Breast epithelium (tissue), 3 donors: Measurements from ENCODE around the gene SELENOP.

Source experiments
- POLR2A ChIP-seq: fragments of 450-650 bp; IDR thresholded peaks from one replicate; pipeline ENCODE4 v1.6.1; 2016; ENCODE audit warnings: antibody characterized with exemption, mild to moderate bottlenecking, moderate library complexity
- TF ChIP-seq, protein P1 (sequence below), 3 donors: fragments of 450-650 bp; IDR thresholded peaks; one replicate each; pipeline ENCODE4 v1.5.1; 2016 to 2017; ENCODE audit warnings: antibody characterized with exemption in 3 of 3, mild to moderate bottlenecking in 3 of 3, moderate library complexity in 3 of 3

DNA sequence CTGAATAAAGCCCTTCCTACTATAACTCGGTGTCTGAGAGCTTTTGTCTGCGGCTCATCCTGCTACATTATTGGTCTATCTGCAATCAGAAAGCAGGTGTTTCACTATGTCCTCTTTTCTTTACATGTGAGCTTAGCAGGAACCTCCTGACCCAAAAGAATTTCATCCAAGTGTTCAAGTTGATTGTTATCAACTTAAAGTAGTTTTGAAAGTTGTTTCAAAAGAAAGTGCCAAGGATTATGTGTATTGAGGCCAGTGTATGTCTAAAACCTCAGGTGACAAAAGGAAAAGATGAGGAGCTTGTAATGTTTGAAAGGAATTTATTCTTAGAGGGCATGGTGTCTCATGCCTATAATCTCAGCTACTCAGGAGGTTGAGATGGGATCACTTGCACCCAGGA is 8.1 kb upstream of the SELENOP start:
- TF ChIP-seq, protein P1, sequence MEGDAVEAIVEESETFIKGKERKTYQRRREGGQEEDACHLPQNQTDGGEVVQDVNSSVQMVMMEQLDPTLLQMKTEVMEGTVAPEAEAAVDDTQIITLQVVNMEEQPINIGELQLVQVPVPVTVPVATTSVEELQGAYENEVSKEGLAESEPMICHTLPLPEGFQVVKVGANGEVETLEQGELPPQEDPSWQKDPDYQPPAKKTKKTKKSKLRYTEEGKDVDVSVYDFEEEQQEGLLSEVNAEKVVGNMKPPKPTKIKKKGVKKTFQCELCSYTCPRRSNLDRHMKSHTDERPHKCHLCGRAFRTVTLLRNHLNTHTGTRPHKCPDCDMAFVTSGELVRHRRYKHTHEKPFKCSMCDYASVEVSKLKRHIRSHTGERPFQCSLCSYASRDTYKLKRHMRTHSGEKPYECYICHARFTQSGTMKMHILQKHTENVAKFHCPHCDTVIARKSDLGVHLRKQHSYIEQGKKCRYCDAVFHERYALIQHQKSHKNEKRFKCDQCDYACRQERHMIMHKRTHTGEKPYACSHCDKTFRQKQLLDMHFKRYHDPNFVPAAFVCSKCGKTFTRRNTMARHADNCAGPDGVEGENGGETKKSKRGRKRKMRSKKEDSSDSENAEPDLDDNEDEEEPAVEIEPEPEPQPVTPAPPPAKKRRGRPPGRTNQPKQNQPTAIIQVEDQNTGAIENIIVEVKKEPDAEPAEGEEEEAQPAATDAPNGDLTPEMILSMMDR (IDR thresholded peaks at IDR 0.05): no peak
- no peak for TF ChIP-seq POLR2A
